OCI-LY7 (cell line): ENCODE measurements around the gene TCAP. TPM values are rescaled to one million over a fixed set of nuclear protein-coding genes. Genes with fewer than 3 reads are reported as not detected.
"Not testable (repeated sequence)": the region's sequence is repeated elsewhere in the genome, so short reads cannot be mapped to it uniquely, and the experiment has no call there.

ENCODE experiments used
- BruUV-seq: library from RNA; stranded (reverse); fragments of 400-500 nt; replicated peaks from 2 replicates; lab custom pipeline; 2021; lab: Mats Ljungman, UMichigan
- CTCF ChIA-PET: fragments of 300-600 bp; sonication (Branson Sonifier 250); formaldehyde crosslinking; loops from one replicate; lab custom pipeline; 2022; ENCODE audit warnings: antibody characterized with exemption; ENCODE audit not compliant: unreplicated experiment; lab: Charles Lee
- POLR2A ChIA-PET: fragments of 300-600 bp; sonication (Branson Sonifier 250); formaldehyde crosslinking; loops from one replicate; lab custom pipeline; 2022; ENCODE audit warnings: antibody characterized with exemption; lab: Charles Lee
- DNase-seq: peaks from one replicate; pipeline ENCODE4 v3.0.0-alpha.2; 2015; ENCODE audit warnings: low spot score
- H2AFZ ChIP-seq: fragments of 200-600 bp; sonication (generic), shearing (Covaris generic); 2 replicates; pipeline ENCODE4 v1.6.1; 2014; ENCODE audit warnings: mild to moderate bottlenecking, antibody characterized with exemption, low read length, moderate library complexity
- H3K27ac ChIP-seq: fragments of 200-600 bp; sonication (generic); 2 replicates; pipeline ENCODE4 v1.5.1; 2014; ENCODE audit warnings: mixed run types, low read depth, mild to moderate bottlenecking, moderate library complexity, low read length, inconsistent platforms; ENCODE audit not compliant: poor library complexity, severe bottlenecking
- H3K36me3 ChIP-seq: fragments of 200-600 bp; sonication (generic); 2 replicates; pipeline ENCODE4 v1.6.1; 2014; ENCODE audit warnings: mild to moderate bottlenecking, antibody characterized with exemption, low read length, moderate library complexity, mixed read lengths; ENCODE audit not compliant: insufficient read depth
- H3K4me1 ChIP-seq: fragments of 200-600 bp; sonication (generic); 2 replicates; pipeline ENCODE4 v1.5.1; 2014; ENCODE audit warnings: mild to moderate bottlenecking, low read length; ENCODE audit not compliant: insufficient read depth, poor library complexity, severe bottlenecking
- H3K4me2 ChIP-seq: fragments of 200-600 bp; sonication (generic); 2 replicates; pipeline ENCODE4 v1.6.1; 2014; ENCODE audit warnings: mild to moderate bottlenecking, low read length
- H3K4me3 ChIP-seq: fragments of 200-600 bp; sonication (generic); 2 replicates; pipeline ENCODE4 v1.5.1; 2014; ENCODE audit warnings: mild to moderate bottlenecking, low read depth, low read length; ENCODE audit not compliant: poor library complexity, severe bottlenecking
- H3K79me2 ChIP-seq: fragments of 200-600 bp; sonication (generic); 2 replicates; pipeline ENCODE4 v1.6.1; 2016; ENCODE audit warnings: low read depth, mild to moderate bottlenecking, low read length, moderate library complexity, mixed read lengths; ENCODE audit not compliant: insufficient read depth
- H3K9me2 ChIP-seq: fragments of 200-600 bp; sonication (generic); 2 replicates; pipeline ENCODE4 v1.6.1; 2016; ENCODE audit warnings: mild to moderate bottlenecking, low read length, mixed read lengths; ENCODE audit not compliant: insufficient read depth
- H3K9me3 ChIP-seq: fragments of 200-600 bp; sonication (generic); 2 replicates; pipeline ENCODE4 v1.6.1; 2014; ENCODE audit warnings: mild to moderate bottlenecking, mixed run types, low read length, mixed read lengths
- H4K20me1 ChIP-seq: fragments of 200-600 bp; sonication (generic); 2 replicates; pipeline ENCODE4 v1.6.1; 2014; ENCODE audit warnings: mild to moderate bottlenecking, antibody characterized with exemption, low read length, moderate library complexity, mixed read lengths; ENCODE audit not compliant: insufficient read depth
- CTCF ChIP-seq: fragments of 200-600 bp; sonication (generic); conservative IDR thresholded peaks from 2 replicates; pipeline ENCODE4 v1.5.1; 2014; ENCODE audit warnings: mild to moderate bottlenecking, antibody characterized with exemption, low read length, moderate library complexity, mixed read lengths
- EZH2phosphoT487 ChIP-seq: fragments of 200-600 bp; sonication (generic); IDR thresholded peaks from 2 replicates; pipeline ENCODE4 v1.6.1; 2018; ENCODE audit warnings: low read depth, borderline replicate concordance, mild to moderate bottlenecking, mixed run types, antibody characterized with exemption, low read length, moderate library complexity, mixed read lengths
- intact Hi-C: fragments of 100-400 bp; cut with micrococcal nuclease; formaldehyde crosslinking; loops from one replicate; pipeline ENCODE4 v1.10.0; 2022; ENCODE audit not compliant: unreplicated experiment
- total RNA-seq, 2 experiments: library from RNA; depleted of rRNA in 1 of 2; stranded (reverse); fragments of >200 nt in 1 of 2; shearing (Covaris generic) in 1 of 2; gene quantifications; 2 replicates each; pipeline ENCODE4 v1.2.3, GENCODE V29; 2014 to 2022

Gene TCAP
- total RNA-seq, 2 experiments from 2014 or later = 1.5 to 2.7 TPM

GRCh38 chr17:39709998-39710964 lies 45.1 kb downstream of the TCAP start:
- no peaks in the 10 kb centered on the region for H3K9me3 ChIP-seq
- no peak overlapping the region for H3K27ac ChIP-seq
- no peak overlapping the region for H3K4me3 ChIP-seq
- H3K36me3 ChIP-seq = no peaks in the 10 kb centered on the region
- intact Hi-C loops = no loop called here
- H3K4me1 ChIP-seq = no peaks in the 10 kb centered on the region
- ChIA-PET CTCF (no interaction called here), POLR2A (interaction anchor here (0.9 kb wide), 2 partner anchors 10 to 15 kb away, joined by 3 to 4 read pairs; no protein-coding TSS in a partner anchor)
- no peak overlapping the region for H3K4me2 ChIP-seq
- no peak overlapping the region for H2AFZ ChIP-seq
- no TSS peak for BruUV-seq
- TF ChIP-seq EZH2phosphoT487 = no peak
- TF ChIP-seq CTCF = no peak
- H3K79me2 ChIP-seq = no peaks in the 10 kb centered on the region
- H3K9me2 ChIP-seq = no peaks in the 10 kb centered on the region
- no peak for DNase-seq
- H4K20me1 ChIP-seq = no peaks in the 10 kb centered on the region

DNA sequence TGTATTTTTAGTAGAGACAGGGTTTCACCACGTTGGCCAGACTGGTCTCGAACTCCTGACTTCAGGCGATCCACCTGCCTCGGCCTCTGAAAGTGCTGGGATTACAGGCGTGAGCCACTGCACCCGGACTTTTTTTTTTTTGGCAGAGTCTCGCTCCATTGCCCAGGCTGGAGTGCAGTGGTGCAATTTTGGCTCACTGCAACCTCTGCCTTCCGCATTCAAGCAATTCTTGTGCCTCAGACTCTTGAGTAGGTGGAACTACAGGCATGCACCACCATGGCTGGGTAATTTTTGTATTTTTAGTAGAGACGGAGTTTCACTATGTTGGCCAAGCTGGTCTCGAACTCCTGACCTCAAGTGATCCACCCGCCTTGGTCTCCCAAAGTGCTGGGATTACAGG lies 45.9 kb downstream of the TCAP start:
- intact Hi-C loops = not testable (repeated sequence)

GRCh38 chr17:39711851-39712250 lies 46.7 kb downstream of the TCAP start:
- H2AFZ ChIP-seq = no peak overlapping the region
- no peak for DNase-seq
- H3K27ac ChIP-seq = no peak overlapping the region
- H3K79me2 ChIP-seq = no peaks in the 10 kb centered on the region
- TF ChIP-seq CTCF (no peak), EZH2phosphoT487 (no peak)
- H3K9me3 ChIP-seq = no peaks in the 10 kb centered on the region
- CTCF ChIA-PET = no interaction called here
- no peaks in the 10 kb centered on the region for H3K4me1 ChIP-seq
- POLR2A ChIA-PET = no interaction called here
- no peak overlapping the region for H3K4me3 ChIP-seq
- no peak overlapping the region for H3K4me2 ChIP-seq
- H3K36me3 ChIP-seq = no peaks in the 10 kb centered on the region
- no peaks in the 10 kb centered on the region for H3K9me2 ChIP-seq
- no TSS peak for BruUV-seq
- intact Hi-C loops = no loop called here
- H4K20me1 ChIP-seq = no peaks in the 10 kb centered on the region

More for the DNA sequence above, 45.9 kb downstream of the TCAP start:
- H3K9me3 ChIP-seq, H4K20me1 ChIP-seq, BruUV-seq, H3K4me3 ChIP-seq, H2AFZ ChIP-seq, H3K79me2 ChIP-seq, H3K9me2 ChIP-seq, H3K4me1 ChIP-seq, H3K4me2 ChIP-seq, DNase-seq, CTCF ChIA-PET, H3K27ac ChIP-seq, H3K36me3 ChIP-seq: not testable (repeated sequence)
- POLR2A ChIA-PET = interaction anchor here (0.9 kb wide), 2 partner anchors 11 to 16 kb away, joined by 3 to 4 read pairs; no protein-coding TSS in a partner anchor
